GM20000 (cell line): ENCODE measurements around the gene CHD2.

Source experiments
- DNase-seq: peaks from one replicate; pipeline ENCODE4 v3.0.0; 2012; ENCODE audit warnings: low spot score
- CTCF ChIP-seq: IDR thresholded peaks from 2 replicates; pipeline ENCODE4 v1.5.1; 2012; ENCODE audit warnings: mild to moderate bottlenecking, control low read depth; ENCODE audit errors: extremely low read depth, missing control alignments

CHD2 gene

GRCh38 chr15:93040288-93041158 is 140.4 kb downstream of the CHD2 start:
- TF ChIP-seq CTCF, result no peak
- DNase-seq, result no peak

DNA sequence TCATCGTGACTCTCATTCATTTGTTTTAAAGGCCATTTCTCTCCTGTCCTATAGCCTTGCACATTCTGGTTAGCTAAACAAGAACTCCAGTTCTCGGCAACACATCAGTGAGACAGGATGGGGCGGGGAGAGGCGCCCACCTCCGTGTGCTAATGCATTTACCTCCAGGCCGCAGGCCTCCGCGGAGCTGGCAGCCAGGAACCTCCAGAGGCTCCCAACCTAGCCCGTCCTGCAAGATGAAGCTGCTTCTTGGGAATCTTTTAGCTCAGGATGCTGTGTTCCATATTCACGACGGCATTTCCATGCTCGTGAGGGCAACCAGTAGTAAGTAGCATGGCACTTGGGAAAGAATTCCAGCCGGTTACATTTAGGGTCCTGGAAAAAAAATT is 141.0 kb downstream of the CHD2 start:
- TF ChIP-seq CTCF, result no peak
- DNase-seq, result no peak

GRCh38 chr15:93042211-93042610 is 142.1 kb downstream of the CHD2 start:
- no peak for TF ChIP-seq CTCF
- DNase-seq, result no peak

DNA sequence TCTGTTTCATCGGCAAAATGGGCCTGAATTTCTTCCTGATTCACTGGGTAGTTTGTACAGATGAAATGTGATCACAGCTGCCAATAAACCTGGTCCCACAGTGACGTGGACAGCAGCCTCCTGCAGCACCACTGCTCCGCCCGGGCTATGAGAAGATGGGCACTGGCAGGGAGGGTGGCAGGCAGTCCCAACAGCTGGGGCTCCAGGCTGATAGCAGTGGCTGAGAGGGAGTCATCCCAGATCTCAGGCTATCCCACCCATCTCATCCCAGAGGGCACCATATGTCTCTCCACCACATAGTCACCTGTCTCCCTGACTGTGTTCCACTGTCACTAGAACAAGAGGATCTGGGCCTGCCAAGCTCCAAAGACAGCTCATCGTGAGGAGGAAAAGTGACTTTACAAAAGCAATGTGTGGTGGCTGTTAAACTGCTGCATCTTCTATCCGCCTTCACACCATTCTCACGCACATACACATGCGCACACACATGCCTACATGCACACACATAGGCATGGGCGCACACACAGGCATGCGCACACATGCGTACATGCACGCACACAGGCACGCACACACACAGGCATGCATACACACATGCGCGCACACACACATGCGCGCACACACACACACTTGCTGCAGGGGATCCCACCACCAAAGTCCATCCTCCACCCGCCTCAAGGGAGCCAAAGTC is 142.7 kb downstream of the CHD2 start:
- no peak for TF ChIP-seq CTCF
- DNase-seq, result no peak

- no peak for TF ChIP-seq CTCF
- no peak for DNase-seq
Measured at GRCh38 chr15:93043621-93044300, 143.6 kb downstream of the CHD2 start.

GRCh38 chr15:93044301-93045190 is 144.4 kb downstream of the CHD2 start:
- no peak for DNase-seq
- no peak for TF ChIP-seq CTCF
